ENCODE data around the gene CEP78. TPM values are rescaled to one million over a fixed set of nuclear protein-coding genes. Genes with fewer than 3 reads are reported as not detected.

CEP78 gene
- total RNA-seq, 1 experiment from 2014 or later, result 57.8 TPM

DNA sequence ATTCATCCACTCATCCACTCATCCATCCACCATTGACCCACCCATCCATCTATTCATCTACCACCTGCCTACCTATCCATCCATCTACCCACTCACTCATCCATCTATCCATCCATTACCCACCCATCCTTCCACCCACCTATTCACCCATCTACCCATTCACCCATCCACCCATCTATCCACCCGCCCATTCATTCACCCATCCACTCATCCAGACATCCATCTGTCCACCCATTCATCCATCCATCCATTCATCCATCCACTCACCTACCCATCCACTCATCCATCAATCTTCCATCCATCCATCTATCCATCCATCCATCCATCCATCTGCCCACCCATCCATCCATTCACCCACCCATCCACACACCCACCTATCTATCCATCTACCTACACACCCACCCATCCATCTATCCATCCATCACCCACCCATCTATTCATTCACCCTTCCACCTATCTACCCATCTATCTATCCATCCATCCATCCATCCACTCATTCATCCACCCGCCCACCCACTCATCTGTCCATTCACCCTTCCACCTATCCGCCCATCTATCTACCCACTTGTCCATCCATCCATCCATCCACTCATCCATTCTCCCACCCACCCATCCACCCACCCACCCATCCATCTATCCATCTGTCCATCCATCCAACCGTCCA lies 84.3 kb downstream of the CEP78 start:
- Histone ChIP-seq H3K23me2 (ENCODE audit: insufficient read length, low read depth, low read length, poor library complexity, severe bottlenecking) (no peaks in the 10 kb centered on the region), H4K91ac (ENCODE audit: insufficient read length, low read depth, low read length) (no peak overlapping the region), H4K8ac (replicated peaks; ENCODE audit: insufficient read length, low read depth, low read length) (no peak overlapping the region), H4K5ac (ENCODE audit: insufficient read length, low read depth, low read length) (no peak overlapping the region), H3K4me2 (ENCODE audit: insufficient read depth, insufficient read length, low read length) (no peak overlapping the region), H2BK5ac (ENCODE audit: insufficient read length, low read length) (no peak overlapping the region), H2BK120ac (ENCODE audit: low read depth, low read length, poor library complexity, severe bottlenecking) (no peak overlapping the region), H3K9me3 (ENCODE audit: control insufficient read depth, low read depth, low read length) (no peaks in the 10 kb centered on the region), H3K4ac (ENCODE audit: low read depth, low read length) (no peak overlapping the region), H3K27me3 (ENCODE audit: insufficient read depth, low read length) (no peaks in the 10 kb centered on the region), H3T11ph (ENCODE audit: low read length) (no peak overlapping the region), H2BK20ac (ENCODE audit: low read depth, low read length, poor library complexity, severe bottlenecking) (no peak overlapping the region), H2AFZ (ENCODE audit: low read length) (no peak overlapping the region), H4K20me1 (ENCODE audit: control insufficient read depth, insufficient read depth, insufficient read length) (no peaks in the 10 kb centered on the region), H3K18ac (ENCODE audit: insufficient read length, low read depth, low read length) (no peak overlapping the region), H2AK5ac (ENCODE audit: insufficient read length, low read length) (no peak overlapping the region), H3K79me2 (ENCODE audit: insufficient read depth, low read length) (peaks cover 3% of the 10 kb centered on the region; the same call in 1 of the 2 replicates), H3K27ac (ENCODE audit: insufficient read length, low read depth, low read length) (no peak overlapping the region), H3K23ac (ENCODE audit: insufficient read length, low read depth, low read length) (no peak overlapping the region), H3K9ac (ENCODE audit: extremely low read depth, insufficient read length, low read length) (no peak overlapping the region), H3K4me1 (ENCODE audit: insufficient read depth, low read length) (no peaks in the 10 kb centered on the region), H3K14ac (ENCODE audit: insufficient read depth, low read length) (no peak overlapping the region), H2BK15ac (ENCODE audit: low read depth, low read length) (no peak overlapping the region), H2BK12ac (ENCODE audit: insufficient read length, low read depth, low read length) (no peak overlapping the region), H3K79me1 (ENCODE audit: insufficient read depth, low read depth, low read length, poor library complexity, severe bottlenecking) (peaks cover 3% of the 10 kb centered on the region), H3K56ac (ENCODE audit: insufficient read length, low read depth, low read length) (no peak overlapping the region)
- H3K9me3 Mint-ChIP-seq, result no peaks in the 10 kb centered on the region; a peak in 1 of 5 replicates
- H3K4me1 Mint-ChIP-seq, result peaks cover 7 to 11% of the 10 kb centered on the region in 2 experiments; a peak in 2 of 4 replicates
- no peak overlapping the region for H3K4me3 Mint-ChIP-seq
- TF ChIP-seq, protein P1, sequence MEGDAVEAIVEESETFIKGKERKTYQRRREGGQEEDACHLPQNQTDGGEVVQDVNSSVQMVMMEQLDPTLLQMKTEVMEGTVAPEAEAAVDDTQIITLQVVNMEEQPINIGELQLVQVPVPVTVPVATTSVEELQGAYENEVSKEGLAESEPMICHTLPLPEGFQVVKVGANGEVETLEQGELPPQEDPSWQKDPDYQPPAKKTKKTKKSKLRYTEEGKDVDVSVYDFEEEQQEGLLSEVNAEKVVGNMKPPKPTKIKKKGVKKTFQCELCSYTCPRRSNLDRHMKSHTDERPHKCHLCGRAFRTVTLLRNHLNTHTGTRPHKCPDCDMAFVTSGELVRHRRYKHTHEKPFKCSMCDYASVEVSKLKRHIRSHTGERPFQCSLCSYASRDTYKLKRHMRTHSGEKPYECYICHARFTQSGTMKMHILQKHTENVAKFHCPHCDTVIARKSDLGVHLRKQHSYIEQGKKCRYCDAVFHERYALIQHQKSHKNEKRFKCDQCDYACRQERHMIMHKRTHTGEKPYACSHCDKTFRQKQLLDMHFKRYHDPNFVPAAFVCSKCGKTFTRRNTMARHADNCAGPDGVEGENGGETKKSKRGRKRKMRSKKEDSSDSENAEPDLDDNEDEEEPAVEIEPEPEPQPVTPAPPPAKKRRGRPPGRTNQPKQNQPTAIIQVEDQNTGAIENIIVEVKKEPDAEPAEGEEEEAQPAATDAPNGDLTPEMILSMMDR (conservative IDR thresholded peaks at IDR 0.05), result no peak
- peaks cover 92 to 97% (median 96%) of the 10 kb centered on the region in 3 experiments for H3K36me3 Mint-ChIP-seq (ENCODE audit: insufficient read depth in 1 of 3, low read depth in 3 of 3)
- no peak overlapping the region for H3K27ac Mint-ChIP-seq
- H3K27me3 Mint-ChIP-seq (ENCODE audit: low read depth), result no peaks in the 10 kb centered on the region
- DNase-seq, result no peak
- no CpG with 5 or more reads among the region's 4 CpGs for WGBS (ENCODE audit: extremely low coverage, insufficient read length, low lambda C conversion rate)
